ENCODE measurements around the gene APMAP. TPM values are rescaled to one million over a fixed set of nuclear protein-coding genes. Genes with fewer than 3 reads are reported as not detected.
"Not testable (repeated sequence)": the region's sequence is repeated elsewhere in the genome, so short reads cannot be mapped to it uniquely, and the experiment has no call there.

APMAP gene
- total RNA-seq, 1 donor from 2014 or later, result 90.7 TPM

DNA sequence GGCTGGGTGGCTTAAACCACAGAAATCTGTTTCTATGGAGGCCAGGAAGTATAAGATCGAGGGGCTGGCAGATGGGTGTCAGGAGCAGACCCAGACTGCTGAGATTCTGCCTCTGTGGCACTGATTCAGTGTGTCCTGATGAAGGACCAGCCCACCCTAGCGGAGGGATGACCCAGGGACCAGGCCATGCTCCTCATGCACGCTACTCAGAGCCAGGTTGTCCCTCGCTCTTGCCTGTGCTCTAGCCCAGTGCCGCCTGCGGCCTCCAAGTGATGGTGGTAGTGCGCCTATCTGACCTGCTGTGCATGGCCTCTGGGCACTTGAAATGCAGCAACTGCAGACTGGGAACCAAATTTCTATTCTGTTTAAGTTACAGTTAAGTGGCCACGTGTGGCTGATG, 13.1 kb upstream of the APMAP start:
- no peak for DNase-seq

DNA sequence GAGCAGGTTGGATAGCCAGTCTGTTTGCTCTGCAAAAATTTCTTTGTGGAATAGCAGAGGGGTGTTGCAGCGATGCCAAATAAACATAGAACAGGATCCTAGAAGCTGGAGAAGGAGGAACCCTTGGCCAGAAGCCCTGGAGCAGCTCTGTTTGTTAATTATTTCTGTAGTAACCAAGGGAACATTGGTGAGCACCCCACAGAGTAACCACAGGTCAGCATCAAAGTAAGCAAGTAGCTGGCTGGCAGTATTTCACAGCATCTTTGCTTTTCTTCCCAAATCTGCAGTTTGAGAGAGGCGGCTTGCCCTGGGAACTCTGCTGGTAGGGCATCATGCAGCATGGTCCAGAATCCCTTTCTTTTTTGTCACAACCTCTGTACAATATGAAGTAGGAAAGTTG, 12.7 kb upstream of the APMAP start:
- DNase-seq, result no peak

DNA sequence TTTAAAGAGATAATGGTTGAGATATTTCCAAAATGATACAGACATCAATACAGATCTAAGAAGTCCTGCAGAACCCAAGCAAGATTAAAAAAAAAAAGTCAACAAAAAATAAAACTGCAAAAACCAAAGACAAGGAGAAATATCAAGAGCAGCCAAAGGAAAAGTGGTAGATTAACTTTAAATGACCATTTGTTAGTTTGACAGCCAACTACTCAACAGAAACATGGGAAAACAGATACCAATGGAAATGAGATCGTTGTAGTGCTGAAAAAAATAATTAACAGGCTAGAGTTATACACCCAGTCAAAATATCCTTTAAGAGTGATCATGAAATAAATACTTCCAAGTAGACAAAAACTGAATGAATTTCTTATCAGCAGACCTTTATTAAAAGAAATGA, 10.5 kb upstream of the APMAP start:
- DNase-seq, result no peak

DNA sequence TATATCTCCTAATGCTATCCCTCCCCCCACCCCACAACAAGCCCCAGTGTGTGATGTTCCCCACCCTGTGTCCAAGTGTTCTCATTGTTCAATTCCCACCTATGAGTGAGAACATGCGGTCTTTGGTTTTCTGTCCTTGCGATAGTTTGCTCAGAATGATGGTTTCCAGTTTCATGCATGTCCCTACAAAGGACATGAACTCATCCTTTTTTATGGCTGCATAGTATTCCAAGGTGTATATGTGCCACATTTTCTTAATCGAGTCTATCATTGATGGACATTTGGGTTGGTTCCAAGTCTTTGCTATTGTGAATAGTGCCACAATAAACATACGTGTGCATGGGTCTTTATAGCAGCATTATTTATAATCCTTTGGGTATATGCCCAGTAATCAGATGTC, 8.8 kb upstream of the APMAP start:
- DNase-seq, result not testable (repeated sequence)

DNA sequence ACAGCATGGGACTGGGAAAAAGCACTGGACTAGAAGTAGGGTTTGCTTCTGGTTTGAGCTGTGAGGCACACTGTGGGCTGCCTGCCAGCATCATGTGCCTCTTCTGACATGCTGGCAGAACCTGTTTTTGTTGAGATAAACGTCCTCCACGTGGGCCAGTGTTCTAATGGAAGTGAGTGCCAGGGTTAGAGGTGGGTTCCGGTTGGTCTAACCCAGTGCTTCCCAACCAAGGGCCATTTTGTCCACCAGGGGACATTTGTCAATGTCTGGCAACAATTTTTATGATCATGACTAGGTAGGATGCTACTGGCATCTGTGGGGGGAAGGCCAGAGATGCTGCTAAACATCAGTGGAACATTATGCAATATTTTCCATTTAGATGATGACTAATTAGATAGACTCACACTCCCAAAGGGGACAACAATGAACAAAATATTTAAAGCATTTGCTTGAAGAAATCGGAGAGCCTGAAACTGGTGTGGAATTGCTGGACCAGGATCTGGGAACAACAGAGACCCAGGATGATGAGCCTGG, 7.8 kb upstream of the APMAP start:
- DNase-seq, result peak; percentile 29

DNA sequence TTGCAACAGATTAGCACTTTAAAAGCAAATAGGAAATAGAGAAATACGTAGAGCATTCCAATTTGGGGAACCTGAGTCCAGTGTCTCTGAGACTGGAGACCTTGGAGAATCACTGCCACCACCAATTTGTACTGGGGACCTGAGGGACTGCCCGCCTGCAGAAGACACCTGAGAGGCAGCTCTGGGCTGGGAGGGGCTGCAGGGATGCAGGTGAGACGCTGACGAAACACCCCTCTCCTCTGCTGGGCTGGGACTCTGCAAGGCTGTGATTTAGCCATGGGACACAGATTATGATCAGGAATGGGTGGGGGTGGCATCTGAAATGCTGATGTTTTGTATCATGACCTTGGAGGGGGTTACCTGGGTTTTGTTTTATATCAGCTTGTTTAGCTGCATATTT, 7.0 kb upstream of the APMAP start:
- no peak for DNase-seq

DNA sequence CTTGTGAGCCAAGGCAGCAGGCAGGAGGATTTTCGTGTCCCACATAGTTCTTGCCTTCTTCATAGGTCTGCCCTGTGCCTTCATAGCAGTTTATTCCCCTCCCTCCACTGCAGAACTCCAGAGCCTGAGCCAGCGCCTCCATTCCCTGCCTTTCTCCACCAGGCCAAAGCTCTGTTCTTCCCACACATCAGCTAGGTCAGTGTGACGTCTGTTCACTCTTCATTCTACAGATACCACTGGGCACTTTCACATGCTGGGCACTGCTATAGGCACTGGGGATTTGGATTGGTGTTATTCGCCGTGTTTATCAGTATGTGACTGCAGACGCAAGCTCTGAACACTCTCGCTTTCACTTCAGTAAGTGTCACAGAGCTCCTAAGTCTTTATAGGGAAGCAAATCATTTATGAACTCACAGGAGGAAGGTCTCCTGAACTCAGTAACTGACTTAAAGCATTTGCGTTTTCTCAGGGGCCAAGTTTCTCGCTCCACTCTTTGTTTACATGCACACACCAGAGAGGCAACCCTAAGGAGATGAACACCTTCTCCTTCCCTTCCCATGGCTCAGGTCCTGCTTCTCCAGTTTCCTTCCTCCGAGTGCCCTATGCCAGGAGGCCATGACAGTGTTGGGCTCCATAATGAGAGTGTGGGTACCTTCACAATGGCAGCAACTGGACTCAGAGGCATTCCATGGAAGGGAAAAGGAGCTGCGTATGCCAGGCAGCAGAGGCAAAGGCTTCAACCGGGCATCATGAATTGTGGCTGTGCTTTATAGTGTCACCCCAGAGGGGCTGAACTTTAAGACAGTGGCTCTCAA, 6.3 kb upstream of the APMAP start:
- DNase-seq, result no peak

DNA sequence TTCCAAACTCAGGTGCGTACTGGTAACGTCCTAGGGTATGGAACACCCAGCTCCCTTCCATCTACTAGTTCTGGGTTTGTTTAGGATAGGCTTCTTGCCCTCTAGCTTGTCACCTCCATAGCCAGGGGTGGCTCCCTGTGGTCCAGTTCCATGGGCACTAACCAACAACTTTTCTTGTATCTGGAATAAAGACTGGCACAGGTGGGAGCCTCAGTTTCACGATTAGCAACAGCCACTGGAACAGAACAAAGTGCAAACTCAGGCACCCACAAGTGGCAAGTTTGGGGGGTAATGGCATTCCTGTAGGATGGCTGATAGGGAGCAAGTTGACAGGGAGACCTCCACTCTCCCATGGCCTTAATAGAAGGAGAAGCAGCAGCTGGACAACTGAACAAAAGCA, 5.6 kb upstream of the APMAP start:
- no peak for DNase-seq

DNA sequence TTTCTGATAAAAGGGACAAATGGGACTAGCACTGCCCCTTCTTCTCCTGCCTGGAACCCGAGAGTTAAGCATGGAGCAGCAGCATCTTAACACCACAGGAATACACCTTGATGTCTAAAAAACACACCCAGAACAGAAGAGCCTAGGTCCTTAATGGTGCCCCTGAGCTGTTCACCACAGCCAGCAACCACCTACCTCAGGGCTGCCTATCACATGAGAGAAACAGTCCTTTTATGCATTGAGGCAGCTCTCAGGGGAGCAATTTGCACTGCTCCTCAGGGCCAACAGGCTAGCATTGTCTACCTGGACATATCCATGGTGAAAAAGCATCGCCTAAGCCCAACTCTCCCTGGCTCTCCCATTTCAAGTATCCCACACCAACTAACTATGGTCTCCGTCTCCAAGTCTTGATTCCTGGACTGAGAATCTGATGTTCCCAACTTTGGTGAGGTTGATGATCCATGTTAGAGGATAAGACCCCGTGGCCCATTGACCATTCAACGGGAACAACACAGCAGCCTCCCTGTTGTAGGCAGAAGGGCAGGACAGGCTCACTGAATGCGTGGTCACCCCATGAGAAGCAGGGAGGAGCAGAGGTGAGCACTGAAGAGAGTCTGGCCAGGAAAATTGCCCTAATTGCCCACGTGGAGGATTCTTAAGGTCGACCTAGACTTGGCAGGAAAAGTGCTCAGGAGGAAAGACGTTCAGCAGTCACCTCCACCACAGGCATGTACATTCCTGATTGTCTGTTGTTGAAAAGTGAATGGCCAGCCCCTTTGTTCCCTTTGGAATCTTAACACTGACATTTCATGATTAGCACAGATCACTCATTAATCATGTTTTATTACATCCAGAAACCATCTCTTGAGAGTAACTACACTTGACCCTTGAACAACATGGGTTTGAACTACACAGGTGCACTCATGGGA, 4.2 kb upstream of the APMAP start:
- no peak for DNase-seq

DNA sequence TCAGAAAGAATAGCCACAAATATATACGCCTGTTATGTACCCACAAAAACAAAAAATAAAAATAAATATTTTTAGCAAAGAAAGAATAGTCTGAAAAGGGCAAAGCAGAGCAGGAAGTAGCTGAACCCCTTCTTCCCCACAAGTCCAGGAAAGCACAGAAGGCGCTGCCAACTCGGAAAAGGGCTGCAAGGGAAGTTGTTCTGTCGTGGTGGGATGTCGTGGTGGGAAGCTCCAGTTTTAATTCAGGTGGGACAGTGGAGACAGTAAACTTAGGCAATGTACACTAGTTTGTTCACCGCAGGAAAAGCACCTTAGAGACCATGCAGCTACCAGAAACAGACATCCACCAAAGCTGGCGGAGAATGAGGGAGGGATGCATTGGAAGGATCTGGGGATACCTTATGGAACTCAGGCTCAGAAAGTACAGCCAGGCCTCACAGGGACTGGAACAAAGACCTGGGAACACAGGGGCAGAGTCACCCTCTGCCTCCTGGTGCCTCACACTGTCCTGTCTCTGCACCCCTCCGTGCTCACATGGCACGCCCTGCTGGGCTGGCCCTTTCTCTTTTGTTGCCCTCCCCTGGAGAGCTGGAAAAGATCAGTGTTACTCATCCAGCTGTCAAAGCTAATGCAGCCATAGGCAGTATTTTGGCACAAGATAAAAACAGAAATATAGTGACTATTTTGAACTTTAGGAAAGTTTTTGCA, 3.3 kb upstream of the APMAP start:
- DNase-seq, result no peak

DNA sequence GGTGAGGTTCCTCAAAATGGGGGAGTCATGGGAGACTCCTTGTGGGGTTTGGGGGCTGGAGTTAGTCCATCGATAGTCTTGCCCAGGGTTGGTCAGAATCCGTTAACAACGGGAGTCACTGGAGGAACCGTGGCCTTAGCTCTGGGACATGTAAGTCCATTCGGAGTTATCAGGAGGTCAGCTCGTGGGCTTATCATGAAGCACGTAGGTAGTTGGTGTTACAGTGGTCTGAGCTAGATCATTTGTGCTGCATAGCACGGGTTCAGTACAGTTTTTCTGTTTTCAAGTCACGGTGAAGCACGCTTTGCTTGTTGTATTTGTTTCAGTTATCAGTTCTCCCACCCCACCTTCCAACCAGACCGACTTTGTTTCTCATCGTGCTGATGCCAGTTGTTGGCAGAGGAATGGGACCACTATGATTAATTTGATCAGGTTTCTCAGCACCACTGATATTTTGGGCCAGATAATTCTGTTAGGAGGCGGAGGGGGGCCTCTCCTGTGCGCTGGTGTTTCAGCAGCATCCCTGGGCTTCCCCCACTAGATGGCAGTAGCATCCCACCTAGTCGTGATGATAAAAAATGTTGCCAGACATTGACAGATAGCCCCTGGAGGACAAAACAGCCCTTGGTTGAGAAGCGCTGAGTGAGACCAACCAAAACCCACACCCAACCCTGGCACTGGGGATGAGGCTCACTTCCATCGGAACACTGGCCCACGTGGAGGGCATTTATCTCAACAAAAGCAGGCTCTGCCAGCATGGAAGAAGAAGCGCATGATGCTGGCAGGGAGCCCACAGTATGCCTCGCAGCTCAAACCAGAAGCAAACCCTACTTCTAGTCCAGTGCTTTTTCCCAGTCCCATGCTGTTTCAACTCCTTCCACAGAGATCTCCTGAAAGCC, 2.2 kb upstream of the APMAP start:
- peak; percentile 84 for DNase-seq

DNA sequence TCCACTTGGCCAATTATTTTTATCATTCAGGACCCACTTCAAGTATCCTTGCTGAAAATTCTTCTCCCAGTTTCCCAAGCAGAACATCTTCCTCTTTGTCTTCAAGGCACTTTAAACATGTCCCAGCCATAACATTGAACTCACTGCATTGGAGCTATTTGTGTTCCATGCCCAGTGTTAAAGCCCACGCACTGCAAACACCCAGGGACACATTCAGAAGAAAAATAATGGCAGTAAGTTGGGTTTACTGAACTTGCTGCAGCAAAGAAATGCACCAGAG, 1.6 kb upstream of the APMAP start:
- DNase-seq, result no peak

DNA sequence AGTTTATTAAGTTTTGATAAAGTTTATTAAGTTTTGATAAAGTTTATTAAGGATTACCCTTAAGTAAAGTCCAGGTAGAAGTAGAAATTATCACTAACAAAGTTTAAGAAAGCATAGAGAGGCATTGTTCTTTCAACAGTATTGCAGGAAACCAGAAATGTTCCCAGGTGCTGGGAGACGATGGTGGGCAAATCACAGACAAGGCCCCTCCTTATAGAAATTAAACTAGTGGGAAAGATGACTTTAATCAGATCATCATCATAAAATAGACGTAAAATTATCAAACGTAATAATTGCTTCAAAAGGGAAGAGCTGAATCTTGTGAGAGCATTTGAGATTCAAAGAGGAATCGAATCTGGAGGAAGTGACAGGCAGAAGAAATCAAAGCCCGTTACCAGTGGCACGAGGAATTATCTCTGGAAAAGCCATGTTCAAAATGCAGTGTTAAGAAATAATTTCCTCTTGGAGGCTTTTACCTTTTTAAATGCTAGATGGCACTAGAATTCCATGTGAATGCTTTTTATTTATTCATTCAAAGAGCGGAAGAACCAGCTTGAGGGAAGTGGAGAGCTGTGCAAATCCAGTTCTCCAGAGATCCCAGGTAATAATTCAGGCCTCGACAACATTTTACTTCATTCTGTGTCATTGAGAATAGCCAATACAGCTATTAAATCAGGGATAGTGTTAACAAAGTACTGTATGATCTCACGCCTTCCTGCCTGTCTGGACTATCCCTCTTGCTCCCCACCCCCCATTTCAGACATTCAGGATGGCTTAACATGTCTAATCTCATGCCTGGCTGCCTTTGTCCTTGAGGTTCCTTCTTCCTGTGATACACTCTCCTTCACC, 1.0 kb upstream of the APMAP start:
- DNase-seq, result peak; percentile 61

DNA sequence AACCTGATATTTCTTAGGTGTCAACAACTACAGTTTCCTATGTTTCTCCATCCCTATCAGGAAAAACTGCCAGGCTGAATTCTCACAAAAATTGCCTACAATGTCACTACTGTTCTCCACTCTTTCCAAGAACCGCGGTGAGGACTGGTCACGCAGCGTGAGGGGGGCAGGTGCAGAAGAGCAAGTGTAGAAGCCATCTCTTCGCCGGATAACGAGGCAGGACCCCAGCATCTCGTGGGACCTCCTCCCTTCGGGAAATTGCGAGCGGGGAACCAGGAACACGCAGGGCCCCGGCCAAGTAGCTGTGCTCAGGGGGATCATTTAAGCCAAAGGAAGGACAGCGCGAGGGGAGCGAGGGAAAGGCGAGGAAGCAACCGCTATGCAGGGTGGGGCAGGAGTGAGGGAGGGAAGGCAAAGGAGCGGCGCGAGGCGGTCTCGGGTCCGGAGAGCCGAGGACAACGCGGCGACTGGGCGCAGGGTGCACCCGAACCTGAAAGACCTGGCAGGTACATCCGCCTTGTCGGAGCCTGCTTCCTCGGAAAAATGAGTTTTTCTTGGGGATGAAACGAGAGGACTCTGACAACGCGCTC, 559 bp downstream of the APMAP start:
- DNase-seq, result peak; percentile 15

DNA sequence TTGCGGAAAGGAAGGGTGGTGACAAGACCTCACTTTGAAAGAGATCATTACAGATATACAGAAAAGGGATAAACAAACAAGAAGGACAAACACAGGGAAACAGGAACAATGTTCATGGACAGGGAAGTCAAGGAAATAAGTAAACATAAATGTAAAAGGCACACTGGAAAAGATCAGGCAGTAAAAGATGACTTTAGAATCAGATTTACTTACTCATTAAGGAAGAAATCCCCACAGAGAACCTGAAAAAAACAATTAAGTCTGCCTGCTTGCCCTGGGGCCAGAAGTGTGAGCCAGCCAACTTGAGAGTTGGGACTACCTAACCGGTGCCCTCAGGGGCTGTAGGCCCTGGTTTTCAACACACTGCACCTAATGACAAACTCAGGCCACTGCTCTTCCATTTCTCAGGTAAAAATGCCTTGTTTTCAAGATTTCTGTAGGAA, 1.7 kb downstream of the APMAP start:
- no peak for DNase-seq

DNA sequence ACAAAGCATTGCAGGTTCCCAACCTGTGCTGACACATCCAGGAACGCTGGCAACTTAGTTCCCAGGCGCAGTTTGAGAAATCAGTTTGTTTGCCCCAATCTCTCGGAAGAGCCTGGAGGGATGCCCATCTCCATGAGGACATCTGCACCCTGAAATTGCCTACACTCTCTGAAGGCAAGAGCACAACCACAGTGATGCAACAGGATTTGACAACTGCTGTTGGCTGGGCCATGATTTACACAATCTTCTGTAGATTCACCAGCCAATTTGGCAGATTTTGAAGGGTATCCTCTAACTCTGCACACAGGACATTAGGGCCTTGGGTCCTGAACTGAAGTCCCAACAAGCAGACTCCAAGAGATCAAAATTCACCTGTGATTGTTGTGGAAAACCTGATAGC, 3.4 kb downstream of the APMAP start:
- no peak for DNase-seq

DNA sequence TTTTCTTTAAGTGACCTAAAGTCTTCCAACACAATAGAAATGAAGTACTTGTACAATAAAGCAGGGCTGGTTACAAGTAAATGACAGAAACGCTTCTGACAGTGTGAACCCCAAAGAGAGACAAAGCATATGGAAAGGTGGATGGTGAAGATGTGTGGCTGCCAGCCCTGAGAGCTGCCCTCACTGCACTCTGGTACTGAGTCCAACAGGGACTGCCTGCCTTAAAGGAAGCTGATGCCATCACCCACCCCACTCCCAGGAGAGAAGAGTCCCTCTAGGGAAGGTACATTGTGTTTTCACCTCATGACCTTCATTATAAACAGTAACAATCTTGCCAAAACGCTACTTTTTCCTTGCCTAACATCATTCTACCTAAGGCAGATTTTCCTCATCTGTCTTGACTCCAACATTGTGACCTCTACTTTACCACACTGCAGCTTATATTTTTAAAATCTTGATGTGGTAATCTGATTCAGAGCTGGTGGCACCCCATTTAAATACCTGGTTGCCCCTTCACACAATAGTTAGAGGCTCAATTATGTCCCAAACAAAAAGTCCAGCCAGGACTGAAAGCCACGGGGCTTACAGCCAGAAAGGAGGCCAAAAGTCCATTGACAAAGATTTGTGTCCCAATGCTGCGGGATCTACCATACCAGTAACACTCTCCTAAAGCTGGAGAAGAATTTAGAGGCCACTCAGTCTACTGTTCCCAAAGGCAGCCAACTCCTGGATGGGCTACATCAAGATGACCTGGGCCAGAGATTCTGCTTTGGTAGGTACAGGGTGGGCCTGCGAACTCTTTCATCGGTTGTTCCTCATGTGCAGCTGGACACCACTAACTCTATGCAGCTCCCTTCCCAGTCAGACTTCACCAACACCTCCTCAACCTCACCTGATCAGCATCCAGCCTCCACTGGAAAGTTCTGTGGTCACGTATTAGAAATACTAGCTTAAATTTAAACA, 4.4 kb downstream of the APMAP start:
- DNase-seq, result no peak

DNA sequence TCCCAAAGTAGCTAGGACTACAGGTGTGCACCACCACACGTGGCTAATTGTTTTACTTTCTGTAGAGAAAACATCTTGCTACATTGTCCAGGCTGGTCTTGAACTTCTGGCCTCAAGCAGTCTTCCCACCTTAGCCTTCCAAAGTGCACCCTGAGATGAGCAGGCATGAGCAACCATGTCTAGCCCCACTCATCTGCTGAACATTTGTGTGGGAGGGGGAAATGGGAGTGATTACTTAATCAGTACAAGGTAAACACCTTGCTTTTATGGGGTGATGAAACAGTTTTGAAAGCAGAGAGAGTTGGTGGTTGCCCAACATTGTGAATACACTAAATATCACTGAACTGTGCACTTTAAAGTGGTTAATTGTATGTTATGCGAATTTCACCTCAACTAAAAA, 5.3 kb downstream of the APMAP start:
- no peak for DNase-seq

DNA sequence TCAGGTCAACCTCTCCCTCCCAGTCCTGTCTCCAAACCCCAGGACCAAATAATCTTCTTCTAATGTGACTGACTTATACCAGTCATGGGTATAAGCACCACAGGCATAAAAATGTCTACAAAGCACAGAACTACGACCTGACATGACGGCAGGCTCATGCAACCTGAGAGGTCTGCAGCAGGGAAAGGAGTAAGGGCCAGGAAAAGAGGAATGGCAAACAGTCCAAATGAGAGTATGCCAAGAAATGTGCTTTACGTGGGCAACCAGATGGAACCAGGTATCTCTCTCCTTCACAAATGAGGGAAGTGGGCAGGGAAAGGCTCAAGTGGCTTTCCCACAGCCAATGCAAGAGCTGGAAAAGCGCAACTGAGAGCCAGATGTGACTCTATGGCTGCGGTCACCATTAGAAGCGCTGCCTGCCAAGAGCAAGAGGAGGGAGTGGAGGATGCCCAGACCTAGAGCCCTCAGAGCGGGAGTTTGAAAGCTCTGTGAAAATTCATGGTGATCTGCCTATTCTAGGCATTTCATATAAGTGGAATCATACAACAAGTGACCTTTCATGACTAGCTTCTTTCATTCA, 6.0 kb downstream of the APMAP start:
- DNase-seq, result no peak

Measured in dermis blood vessel endothelial cell (primary cell).